Measurements from ENCODE around the gene ZNF837.

The ZNF837 gene

DNA sequence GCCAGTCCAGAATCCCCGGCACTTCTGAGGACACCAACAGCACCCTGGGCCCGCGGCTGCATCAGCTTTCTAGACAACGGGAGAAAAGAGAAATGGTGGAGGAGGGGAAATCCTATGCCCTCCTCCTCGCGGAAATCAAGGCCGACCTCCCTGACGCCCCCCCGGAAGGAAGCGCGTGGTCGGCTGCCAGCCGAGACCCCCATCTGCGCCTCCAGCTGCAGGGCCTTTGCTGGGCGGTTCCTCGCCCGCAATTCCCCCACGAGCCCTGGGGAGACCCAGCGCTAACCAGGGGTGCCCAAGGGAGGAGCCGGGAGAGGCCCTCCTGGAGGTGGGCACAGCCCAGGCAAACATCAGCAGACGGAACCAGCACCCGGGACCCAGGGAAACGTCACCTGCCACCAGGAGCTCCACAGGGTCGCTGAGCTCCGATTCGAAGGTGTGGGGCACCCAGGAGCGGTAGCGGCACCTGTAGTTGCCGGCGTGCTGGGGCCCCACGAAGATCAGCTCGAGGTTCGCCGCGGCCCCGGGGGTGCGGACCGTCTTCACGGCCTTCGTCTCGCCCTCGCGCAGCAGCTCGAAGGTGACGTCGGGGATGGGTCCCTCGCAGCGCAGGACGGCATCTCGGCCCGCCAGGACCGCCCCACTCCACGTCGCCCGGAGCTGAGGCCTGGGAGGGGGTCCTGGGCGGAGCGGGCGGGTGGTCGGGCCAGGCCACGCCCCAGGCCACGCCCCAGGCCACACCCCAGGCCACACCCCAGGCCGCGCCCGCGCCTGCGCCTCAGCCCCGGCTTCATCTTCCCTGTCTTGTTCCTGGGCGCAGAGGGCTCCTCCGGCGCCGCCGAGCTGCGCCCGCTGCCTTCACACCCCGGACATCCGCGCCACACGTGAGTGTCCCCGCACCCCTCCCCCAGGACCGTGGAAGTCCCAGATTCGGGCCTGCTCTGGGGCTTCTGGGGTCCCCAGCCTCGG, 33.6 kb downstream of the ZNF837 start:
- peak overlapping the region; percentile 90 for H3K4me3 Mint-ChIP-seq
- DNase-seq: peak; percentile 53 to 58 (median 55)
- peaks cover 0 to 2% of the 10 kb centered on the region in 2 donors for H3K9me3 Mint-ChIP-seq
- peaks cover 9 to 29% of the 10 kb centered on the region in 2 donors for H3K4me1 Mint-ChIP-seq (ENCODE audit: low read depth in 2 of 2)
- ATAC-seq (replicated peaks): peak; percentile 88
- H3K27me3 Mint-ChIP-seq: no peaks in the 10 kb centered on the region
- peaks cover 15% of the 10 kb centered on the region for H3K36me3 Mint-ChIP-seq (ENCODE audit: insufficient read depth)
- H3K27ac Mint-ChIP-seq: peak overlapping the region; percentile 89 to 90

DNA sequence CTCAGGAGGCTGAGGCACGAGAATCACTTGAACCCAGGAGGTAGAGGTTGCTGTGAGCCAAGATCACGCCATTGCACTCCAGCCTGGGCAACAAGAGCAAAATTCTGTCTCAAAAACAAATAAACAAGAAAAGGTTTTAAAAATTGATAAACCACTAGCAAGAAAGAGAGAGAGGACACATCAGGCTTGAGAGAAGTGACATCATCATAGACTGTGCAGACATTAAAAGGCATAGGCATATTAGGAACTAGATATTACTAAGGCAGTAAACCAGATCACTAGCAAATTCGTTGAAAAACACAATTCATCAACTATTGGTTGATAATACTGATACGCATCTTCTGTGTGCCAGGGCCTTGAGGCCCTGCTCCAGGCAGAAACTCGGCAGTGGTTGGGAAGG, 35.3 kb downstream of the ZNF837 start:
- Mint-ChIP-seq H3K36me3 (ENCODE audit: insufficient read depth) (peaks cover 15% of the 10 kb centered on the region), H3K27me3 (no peaks in the 10 kb centered on the region), H3K4me1 (ENCODE audit: low read depth in 2 of 2) (peaks cover 9 to 29% of the 10 kb centered on the region in 2 donors), H3K27ac (peak overlapping the region; percentile 89 to 90), H3K9me3 (peaks cover 0 to 2% of the 10 kb centered on the region in 2 donors), H3K4me3 (peak overlapping the region; percentile 90)
- ATAC-seq (replicated peaks): no peak
- no peak for DNase-seq

DNA sequence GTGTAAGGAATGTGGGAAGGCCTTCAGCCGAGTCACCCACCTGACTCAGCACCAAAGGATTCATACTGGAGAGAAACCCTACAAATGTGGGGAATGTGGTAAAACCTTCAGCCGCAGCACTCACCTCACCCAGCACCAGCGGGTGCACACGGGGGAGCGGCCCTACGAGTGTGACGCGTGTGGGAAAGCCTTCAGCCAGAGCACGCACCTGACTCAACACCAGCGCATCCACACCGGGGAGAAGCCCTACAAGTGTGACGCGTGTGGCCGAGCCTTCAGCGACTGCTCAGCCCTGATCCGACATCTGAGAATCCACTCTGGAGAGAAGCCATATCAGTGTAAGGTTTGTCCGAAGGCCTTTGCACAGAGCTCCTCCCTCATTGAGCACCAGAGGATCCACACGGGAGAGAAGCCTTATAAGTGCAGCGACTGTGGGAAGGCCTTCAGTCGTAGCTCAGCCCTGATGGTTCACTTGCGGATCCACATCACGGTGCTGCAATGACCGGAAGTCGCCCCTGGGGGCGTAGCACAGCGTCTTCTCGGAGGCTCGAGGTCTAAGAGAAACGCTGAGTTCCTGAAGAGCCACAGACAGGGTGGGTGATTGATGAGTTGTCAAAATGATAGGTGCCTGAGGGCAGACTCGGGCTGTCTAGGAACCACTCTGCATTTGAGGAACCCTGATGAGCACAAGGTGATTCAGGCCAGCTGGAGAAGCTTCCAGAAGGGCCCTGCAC, 41.8 kb downstream of the ZNF837 start:
- Mint-ChIP-seq H3K9me3 (no peaks in the 10 kb centered on the region), H3K4me1 (ENCODE audit: low read depth in 2 of 2) (peaks cover 3 to 7% of the 10 kb centered on the region in 2 donors), H3K4me3 (no peak overlapping the region), H3K36me3 (ENCODE audit: insufficient read depth) (peaks cover 2% of the 10 kb centered on the region), H3K27me3 (no peaks in the 10 kb centered on the region), H3K27ac (no peak overlapping the region)
- DNase-seq: no peak
- ATAC-seq (replicated peaks): no peak

DNA sequence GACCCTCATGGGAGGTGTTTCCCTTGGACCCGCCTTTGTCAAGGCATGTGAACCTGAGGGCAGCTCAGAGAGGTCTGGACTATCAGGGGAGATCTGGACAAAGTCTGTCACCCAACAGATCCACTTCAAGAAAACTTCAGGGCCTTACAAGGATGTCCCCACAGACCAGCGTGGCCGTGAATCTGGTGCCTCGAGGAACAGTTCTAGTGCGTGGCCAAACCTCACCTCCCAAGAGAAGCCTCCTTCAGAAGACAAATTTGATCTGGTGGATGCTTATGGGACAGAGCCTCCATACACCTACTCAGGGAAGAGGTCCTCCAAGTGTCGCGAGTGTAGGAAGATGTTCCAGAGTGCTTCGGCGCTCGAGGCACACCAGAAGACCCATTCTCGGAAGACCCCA, 42.5 kb downstream of the ZNF837 start:
- no peaks in the 10 kb centered on the region for H3K9me3 Mint-ChIP-seq
- peaks cover 2% of the 10 kb centered on the region for H3K36me3 Mint-ChIP-seq (ENCODE audit: insufficient read depth)
- peaks cover 3 to 7% of the 10 kb centered on the region in 2 donors for H3K4me1 Mint-ChIP-seq (ENCODE audit: low read depth in 2 of 2)
- ATAC-seq (replicated peaks) (no peak), DNase-seq (no peak)
- H3K27ac Mint-ChIP-seq: no peak overlapping the region
- no peak overlapping the region for H3K4me3 Mint-ChIP-seq
- no peaks in the 10 kb centered on the region for H3K27me3 Mint-ChIP-seq

DNA sequence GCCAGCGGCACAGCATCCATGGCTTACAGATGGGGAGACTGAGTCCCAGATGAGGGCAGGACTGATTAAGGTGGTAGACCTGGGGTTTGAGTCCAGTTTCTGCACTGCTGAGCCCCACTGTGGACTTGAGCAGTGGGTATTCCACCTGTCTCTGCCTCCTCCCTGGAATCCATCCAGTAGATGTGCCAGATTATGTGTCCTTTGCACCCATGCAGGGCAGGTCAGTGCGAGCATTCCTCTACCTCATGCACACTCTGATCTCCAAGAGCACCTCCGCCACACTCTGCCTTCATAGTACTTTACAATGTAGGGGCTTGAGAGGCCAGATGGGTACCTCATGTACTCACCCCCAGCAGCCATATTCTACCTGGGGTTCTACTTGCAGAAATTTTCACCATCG, 44.0 kb downstream of the ZNF837 start:
- Mint-ChIP-seq H3K4me3 (no peak overlapping the region), H3K27me3 (no peaks in the 10 kb centered on the region)
- no peak for DNase-seq

DNA sequence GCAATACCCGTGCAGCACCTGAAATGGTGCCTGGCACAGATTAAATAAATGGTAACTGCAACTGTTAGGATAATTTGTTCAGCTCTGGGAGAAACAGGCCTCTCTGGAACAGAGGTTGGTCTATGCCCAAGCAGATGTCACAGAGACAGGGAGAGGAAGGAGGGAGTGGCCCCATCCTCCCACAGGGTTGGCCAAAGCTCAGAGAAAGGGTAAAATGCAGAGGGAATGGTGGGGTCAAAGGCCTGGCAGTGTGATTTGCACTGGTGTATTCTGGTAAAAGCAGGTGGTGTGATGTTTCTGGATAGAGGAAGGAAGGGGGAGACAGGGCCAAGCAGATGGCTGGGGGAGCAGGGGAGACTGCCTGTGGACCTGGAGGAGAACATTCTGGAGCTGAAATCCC, 44.6 kb downstream of the ZNF837 start:
- H3K27me3 Mint-ChIP-seq: no peaks in the 10 kb centered on the region
- no peak overlapping the region for H3K27ac Mint-ChIP-seq
- no peaks in the 10 kb centered on the region for H3K36me3 Mint-ChIP-seq (ENCODE audit: insufficient read depth)
- no peaks in the 10 kb centered on the region for H3K9me3 Mint-ChIP-seq
- DNase-seq: no peak
- H3K4me3 Mint-ChIP-seq: no peak overlapping the region
- H3K4me1 Mint-ChIP-seq (ENCODE audit: low read depth in 2 of 2): peaks cover 3 to 7% of the 10 kb centered on the region in 2 donors
- ATAC-seq (replicated peaks): no peak

More for the DNA sequence above, 44.0 kb downstream of the ZNF837 start:
- Mint-ChIP-seq H3K9me3 (no peaks in the 10 kb centered on the region), H3K27ac (no peak overlapping the region), H3K4me1 (ENCODE audit: low read depth in 2 of 2) (peaks cover 3 to 7% of the 10 kb centered on the region in 2 donors), H3K36me3 (ENCODE audit: insufficient read depth) (no peaks in the 10 kb centered on the region)
- no peak for ATAC-seq (replicated peaks)

DNA sequence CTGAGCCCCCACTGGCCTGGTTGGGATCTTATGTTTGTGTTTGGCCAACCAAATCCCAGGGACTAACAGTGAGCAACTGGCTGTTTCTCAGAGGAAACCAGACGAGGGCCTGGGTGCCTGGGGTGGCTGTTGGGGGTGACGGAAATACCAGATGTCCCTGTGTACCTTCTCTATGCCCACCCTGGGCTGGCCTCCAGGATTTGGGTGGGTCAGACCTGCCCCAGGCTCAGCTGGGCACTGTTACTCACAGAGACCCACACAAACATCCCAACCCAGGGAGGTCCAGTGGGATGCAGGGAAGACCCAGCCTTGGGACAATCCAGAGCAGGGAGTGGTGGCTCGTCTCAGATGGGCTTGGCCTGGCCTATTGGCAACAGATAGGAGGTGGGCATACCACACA, 45.2 kb downstream of the ZNF837 start:
- no peak overlapping the region for H3K27ac Mint-ChIP-seq
- DNase-seq (no peak), ATAC-seq (replicated peaks) (no peak)
- H3K27me3 Mint-ChIP-seq: no peaks in the 10 kb centered on the region
- no peaks in the 10 kb centered on the region for H3K9me3 Mint-ChIP-seq
- no peak overlapping the region for H3K4me3 Mint-ChIP-seq
- H3K36me3 Mint-ChIP-seq (ENCODE audit: insufficient read depth): no peaks in the 10 kb centered on the region
- peaks cover 6 to 7% of the 10 kb centered on the region in 2 donors for H3K4me1 Mint-ChIP-seq (ENCODE audit: low read depth in 2 of 2)

DNA sequence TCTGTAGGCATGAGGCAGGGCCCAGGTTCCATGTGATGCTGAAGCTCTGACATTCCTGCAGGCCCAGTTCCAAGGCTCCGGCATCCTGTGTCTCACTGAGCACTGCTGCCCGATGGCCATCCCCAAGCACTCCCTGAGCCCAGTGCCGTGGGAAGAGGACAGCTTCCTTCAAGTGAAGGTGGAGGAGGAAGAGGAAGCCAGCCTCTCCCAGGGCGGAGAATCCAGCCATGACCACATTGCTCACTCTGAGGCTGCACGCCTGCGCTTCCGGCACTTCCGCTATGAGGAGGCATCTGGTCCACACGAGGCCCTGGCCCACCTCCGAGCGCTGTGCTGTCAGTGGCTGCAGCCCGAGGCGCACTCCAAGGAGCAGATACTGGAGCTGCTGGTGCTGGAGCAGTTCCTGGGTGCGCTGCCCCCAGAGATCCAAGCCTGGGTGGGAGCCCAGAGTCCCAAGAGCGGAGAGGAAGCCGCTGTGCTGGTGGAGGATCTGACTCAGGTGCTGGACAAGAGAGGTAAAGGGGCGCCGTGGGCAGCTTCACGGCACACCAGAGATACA, 46.1 kb downstream of the ZNF837 start:
- no peak for ATAC-seq (replicated peaks)
- Mint-ChIP-seq H3K27me3 (no peaks in the 10 kb centered on the region), H3K27ac (peak overlapping the region in 1 of 2 donors; percentile 38), H3K36me3 (ENCODE audit: insufficient read depth) (no peaks in the 10 kb centered on the region), H3K9me3 (no peaks in the 10 kb centered on the region), H3K4me3 (no peak overlapping the region), H3K4me1 (ENCODE audit: low read depth in 2 of 2) (peaks cover 3 to 6% of the 10 kb centered on the region in 2 donors)
- no peak for DNase-seq

DNA sequence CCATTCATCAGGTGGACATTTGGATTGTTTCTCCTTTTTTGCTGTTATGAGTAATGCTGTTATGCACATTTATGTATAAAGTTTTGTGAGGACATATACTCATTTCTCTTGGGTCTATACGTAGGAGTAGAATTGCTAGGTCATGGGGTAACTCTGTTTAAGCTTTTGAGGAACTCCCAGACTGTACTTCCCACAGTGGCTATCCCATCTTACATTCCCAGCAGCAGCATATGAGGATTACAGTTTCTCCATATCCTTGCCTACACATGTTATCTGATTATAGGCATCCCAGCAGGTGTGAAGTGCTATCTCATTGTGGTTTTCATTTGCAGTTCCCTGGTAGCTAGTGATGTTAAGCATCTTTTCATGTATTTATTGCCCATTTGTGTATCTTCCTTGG, 48.1 kb downstream of the ZNF837 start:
- H3K27ac Mint-ChIP-seq: no peak overlapping the region
- H3K27me3 Mint-ChIP-seq: no peaks in the 10 kb centered on the region
- no peak for DNase-seq
- no peak overlapping the region for H3K4me3 Mint-ChIP-seq
- no peak for ATAC-seq (replicated peaks)
- H3K9me3 Mint-ChIP-seq: no peaks in the 10 kb centered on the region
- H3K4me1 Mint-ChIP-seq (ENCODE audit: low read depth in 2 of 2): peaks cover 2 to 6% of the 10 kb centered on the region in 2 donors
- H3K36me3 Mint-ChIP-seq (ENCODE audit: insufficient read depth): no peaks in the 10 kb centered on the region

DNA sequence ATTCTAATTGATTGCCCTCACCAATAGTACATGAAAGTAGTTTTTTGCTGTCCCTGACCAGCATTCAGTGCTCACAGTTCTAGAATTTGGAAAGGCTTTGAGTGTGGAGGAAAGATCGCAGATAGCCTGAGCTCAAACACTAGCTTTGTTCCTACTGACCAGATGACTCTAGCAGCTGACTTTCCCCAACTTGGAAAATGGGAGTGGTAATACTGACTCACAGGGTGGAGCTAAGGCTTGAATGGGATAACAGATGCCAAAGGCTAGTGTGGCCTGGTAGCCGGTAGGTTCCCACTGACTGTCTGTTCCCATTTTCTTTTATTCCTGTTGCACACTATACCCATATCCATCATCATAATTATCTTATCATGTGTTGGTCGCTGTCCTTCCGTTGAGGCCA, 50.4 kb downstream of the ZNF837 start:
- Mint-ChIP-seq H3K4me1 (ENCODE audit: low read depth in 2 of 2) (peaks cover 2 to 6% of the 10 kb centered on the region in 2 donors), H3K9me3 (no peaks in the 10 kb centered on the region), H3K4me3 (no peak overlapping the region), H3K36me3 (ENCODE audit: insufficient read depth) (no peaks in the 10 kb centered on the region), H3K27ac (no peak overlapping the region), H3K27me3 (no peaks in the 10 kb centered on the region)
- no peak for DNase-seq
- ATAC-seq (replicated peaks): no peak

DNA sequence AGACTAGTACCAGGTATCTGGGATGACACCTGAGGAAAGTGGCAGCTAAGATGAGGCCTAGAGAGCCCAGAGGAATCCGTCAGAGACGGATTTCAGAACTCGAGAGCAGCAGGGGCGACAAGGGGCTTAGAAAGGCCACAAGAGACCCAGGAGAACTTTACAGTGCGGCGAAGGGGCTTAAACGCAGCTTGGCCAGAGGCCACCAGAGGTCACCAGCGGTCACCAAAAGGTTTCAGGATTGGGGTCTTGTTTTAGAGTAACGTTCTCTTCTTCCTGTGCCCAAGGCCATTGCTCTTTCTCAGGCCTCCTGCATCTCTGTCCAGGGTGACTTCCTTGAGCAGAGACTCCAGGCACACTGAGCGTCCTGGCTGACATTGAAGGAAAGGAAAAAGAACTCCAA, 51.8 kb downstream of the ZNF837 start:
- Mint-ChIP-seq H3K4me3 (no peak overlapping the region), H3K27ac (no peak overlapping the region), H3K4me1 (ENCODE audit: low read depth in 2 of 2) (peaks cover 0 to 3% of the 10 kb centered on the region in 2 donors), H3K36me3 (ENCODE audit: insufficient read depth) (no peaks in the 10 kb centered on the region), H3K27me3 (no peaks in the 10 kb centered on the region), H3K9me3 (no peaks in the 10 kb centered on the region)
- ATAC-seq (replicated peaks) (no peak), DNase-seq (no peak)

DNA sequence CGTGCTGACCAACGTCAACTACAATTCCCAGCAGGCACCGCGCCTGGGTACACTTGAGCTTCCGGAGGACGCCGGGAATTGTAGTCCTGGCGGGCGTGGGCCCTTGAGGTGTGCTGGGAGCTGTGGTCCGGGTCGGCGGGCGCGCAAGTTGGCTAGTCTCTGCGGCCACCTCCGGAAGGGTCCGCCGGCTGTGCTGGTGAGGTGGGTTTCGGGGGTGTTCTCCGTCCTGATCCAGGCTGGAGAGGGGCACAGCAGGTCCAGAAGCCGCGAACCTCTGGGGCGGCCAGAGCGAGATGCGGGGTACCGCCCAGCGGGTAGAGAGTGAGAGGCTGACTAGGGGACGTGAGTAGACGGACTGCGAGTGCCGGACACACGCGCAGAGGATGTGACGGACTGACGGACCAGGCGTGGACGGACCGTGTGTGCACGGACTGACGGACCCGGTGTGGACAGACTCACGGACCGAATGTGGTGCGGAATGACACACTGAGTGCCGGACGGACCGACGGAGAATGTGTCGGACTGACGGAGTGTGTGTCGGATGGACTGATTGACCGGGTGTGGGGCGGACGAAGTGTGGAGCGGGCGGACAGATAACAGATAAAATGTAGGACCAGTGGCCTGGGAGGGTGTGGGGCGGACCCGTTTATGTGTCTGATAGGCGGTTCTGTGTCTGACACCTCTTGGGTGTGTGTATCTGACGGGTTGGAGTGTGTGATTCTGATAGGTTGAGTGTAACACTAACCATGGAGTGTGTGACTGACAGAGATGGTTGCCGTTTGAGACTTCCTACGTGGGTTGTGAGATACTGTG, 53.7 kb downstream of the ZNF837 start, which contains the start of gene ZSCAN22:
Gene ZSCAN22, plus strand, starts transcription at position 81 of the 813 bp plus-strand sequence. CDS start 7,809 bp downstream, outside the sequence.
- DNase-seq: peak; percentile 84 to 89 (median 85)
- H3K9me3 Mint-ChIP-seq: no peaks in the 10 kb centered on the region
- H3K27ac Mint-ChIP-seq: no peak within 1 kb of the TSS
- peak; percentile 78 for ATAC-seq (replicated peaks)
- no peaks in the 10 kb centered on the region for H3K27me3 Mint-ChIP-seq
- H3K36me3 Mint-ChIP-seq (ENCODE audit: insufficient read depth): no peaks in the 10 kb centered on the region
- peaks cover 0 to 3% of the 10 kb centered on the region in 2 donors for H3K4me1 Mint-ChIP-seq (ENCODE audit: low read depth in 2 of 2)
- no peak within 1 kb of the TSS for H3K4me3 Mint-ChIP-seq

DNA sequence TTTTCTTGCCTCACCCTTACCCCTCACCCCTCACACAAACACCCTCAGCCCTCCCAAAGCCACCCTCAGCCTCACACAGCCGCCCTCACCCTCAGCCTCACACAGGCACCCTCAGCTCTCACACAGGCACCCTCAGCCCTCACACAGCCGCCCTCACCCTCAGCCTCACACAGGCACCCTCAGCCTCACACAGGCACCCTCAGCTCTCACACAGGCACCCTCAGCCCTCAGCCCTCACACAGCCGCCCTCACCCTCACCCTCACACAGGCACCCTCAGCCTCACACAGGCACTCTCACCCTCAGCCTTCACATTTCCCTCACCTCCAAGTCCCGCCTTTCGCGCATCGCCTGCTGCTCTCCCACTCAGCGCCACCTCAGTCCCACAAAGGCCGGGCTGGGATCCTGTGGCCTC, 54.3 kb downstream of the ZNF837 start:
- Mint-ChIP-seq H3K36me3 (ENCODE audit: insufficient read depth) (no peaks in the 10 kb centered on the region), H3K27me3 (no peaks in the 10 kb centered on the region), H3K27ac (no peak overlapping the region), H3K4me1 (ENCODE audit: low read depth in 2 of 2) (peaks cover 0 to 3% of the 10 kb centered on the region in 2 donors), H3K9me3 (no peaks in the 10 kb centered on the region), H3K4me3 (no peak overlapping the region)
- DNase-seq (no peak), ATAC-seq (replicated peaks) (peak; percentile 58)
